Smooth muscle cell (in vitro differentiated cells): ENCODE measurements around the gene ARHGAP6. TPM values are rescaled to one million over a fixed set of nuclear protein-coding genes. Genes with fewer than 3 reads are reported as not detected.

Experiments used
- DNase-seq: peaks from one replicate; lab custom pipeline; 2025; ENCODE audit not compliant: unreplicated experiment; lab: John Stamatoyannopoulos, UW
- H2AFZ ChIP-seq: fragments of 200-600 bp; sonication (generic); 2 replicates; pipeline ENCODE4 v1.6.0; 2016; ENCODE audit warnings: antibody characterized with exemption, low read depth, mild to moderate bottlenecking
- H3F3A ChIP-seq: fragments of 200-600 bp; sonication (generic); 2 replicates; pipeline ENCODE4 v1.6.0; 2017; ENCODE audit warnings: antibody characterized with exemption, low read depth
- H3K27ac ChIP-seq: fragments of 200-600 bp; sonication (generic); 2 replicates; pipeline ENCODE4 v1.5.1; 2016; ENCODE audit warnings: low read depth, mild to moderate bottlenecking
- H3K27me3 ChIP-seq: fragments of 200-600 bp; sonication (generic); 2 replicates; pipeline ENCODE4 v1.6.1; 2016; ENCODE audit warnings: low read depth, mild to moderate bottlenecking
- H3K36me3 ChIP-seq: fragments of 200-600 bp; sonication (generic); 2 replicates; pipeline ENCODE4 v1.5.1; 2016; ENCODE audit warnings: low read depth
- H3K4me1 ChIP-seq: fragments of 200-600 bp; sonication (generic); 2 replicates; pipeline ENCODE4 v1.5.1; 2016; ENCODE audit warnings: low read depth
- H3K4me2 ChIP-seq: fragments of 200-600 bp; sonication (generic); 2 replicates; pipeline ENCODE4 v1.6.0; 2016; ENCODE audit warnings: mild to moderate bottlenecking
- H3K4me3 ChIP-seq: fragments of 200-600 bp; sonication (generic); 2 replicates; pipeline ENCODE4 v1.5.1; 2016; ENCODE audit warnings: mild to moderate bottlenecking
- H3K79me2 ChIP-seq: fragments of 200-600 bp; sonication (generic); 2 replicates; pipeline ENCODE4 v1.6.0; 2016; ENCODE audit warnings: low read depth, mild to moderate bottlenecking
- H3K9ac ChIP-seq: fragments of 200-600 bp; sonication (generic); 2 replicates; pipeline ENCODE4 v1.6.0; 2016; ENCODE audit warnings: low read depth
- H3K9me3 ChIP-seq: fragments of 200-600 bp; sonication (generic); replicated peaks from 2 replicates; pipeline ENCODE4 v1.5.1; 2016; ENCODE audit warnings: low read depth
- H4K20me1 ChIP-seq: fragments of 200-600 bp; sonication (generic); 2 replicates; pipeline ENCODE4 v1.6.0; 2016; ENCODE audit warnings: low read depth
- CTCF ChIP-seq: fragments of 200-600 bp; sonication (generic); IDR thresholded peaks from 2 replicates; pipeline ENCODE4 v1.5.1; 2017; ENCODE audit warnings: borderline replicate concordance, mild to moderate bottlenecking, antibody characterized with exemption; ENCODE audit not compliant: insufficient read depth, poor library complexity, severe bottlenecking
- WGBS: methylation state at CpG from one replicate; pipeline ENCODE4 v1.1.7; 2016; ENCODE audit warnings: low lambda C conversion rate; 5-methylcytosine and 5-hydroxymethylcytosine counted together
- polyA plus RNA-seq: library from polyadenylated mRNA; unstranded; fragments of >200 nt; fragmentation: Nextera tagmentation; extraction: Ambion mirVana; gene quantifications from 2 replicates; pipeline ENCODE4 v1.2.1, GENCODE V29; 2016
- total RNA-seq: library from RNA; depleted of rRNA; stranded (reverse); fragments of >200 nt; gene quantifications from 2 replicates; pipeline ENCODE4 v1.2.3, GENCODE V29; 2014

Gene ARHGAP6
- total and polyA plus RNA-seq, 2 experiments from 2014 or later = 0.55 to 0.90 TPM

GRCh38 chrX:11564546-11564945 lies 101.2 kb downstream of the ARHGAP6 start:
- Histone ChIP-seq H3K9me3 (no peaks in the 10 kb centered on the region), H3K79me2 (no peaks in the 10 kb centered on the region), H3K4me2 (no peak overlapping the region), H4K20me1 (no peaks in the 10 kb centered on the region), H3K36me3 (no peaks in the 10 kb centered on the region), H3K27me3 (no peaks in the 10 kb centered on the region), H3F3A (no peaks in the 10 kb centered on the region), H2AFZ (no peak overlapping the region), H3K4me1 (no peaks in the 10 kb centered on the region), H3K27ac (no peak overlapping the region), H3K4me3 (no peak overlapping the region), H3K9ac (no peak overlapping the region)
- no peak for DNase-seq
- no peak for TF ChIP-seq CTCF
- 61% methylated on average over 1 of the region's 1 CpG for WGBS

- H3K36me3 ChIP-seq = no peaks in the 10 kb centered on the region
- no peak overlapping the region for H2AFZ ChIP-seq
- WGBS = 75% methylated on average over 2 of the region's 2 CpGs
- H3K9ac ChIP-seq = no peak overlapping the region
- no peaks in the 10 kb centered on the region for H3F3A ChIP-seq
- H3K4me3 ChIP-seq = no peak overlapping the region
- no peak overlapping the region for H3K27ac ChIP-seq
- no peak for DNase-seq
- H3K27me3 ChIP-seq = no peaks in the 10 kb centered on the region
- no peak overlapping the region for H3K4me2 ChIP-seq
- H3K79me2 ChIP-seq = no peaks in the 10 kb centered on the region
- no peaks in the 10 kb centered on the region for H4K20me1 ChIP-seq
- peaks cover 5% of the 10 kb centered on the region for H3K9me3 ChIP-seq
- TF ChIP-seq CTCF = no peak
- H3K4me1 ChIP-seq = no peaks in the 10 kb centered on the region
These were observed 103.2 kb downstream of the ARHGAP6 start for GRCh38 chrX:11562570-11562969.

GRCh38 chrX:11558972-11559371 lies 106.7 kb downstream of the ARHGAP6 start:
- TF ChIP-seq CTCF = peak; percentile 17
- Histone ChIP-seq H3K79me2 (no peaks in the 10 kb centered on the region), H3K27me3 (no peaks in the 10 kb centered on the region), H2AFZ (no peak overlapping the region), H3K27ac (no peak overlapping the region), H3K4me2 (no peak overlapping the region), H3K9ac (no peak overlapping the region), H3K9me3 (peaks cover 5% of the 10 kb centered on the region), H3K4me1 (no peaks in the 10 kb centered on the region), H3K4me3 (no peak overlapping the region), H3K36me3 (no peaks in the 10 kb centered on the region), H4K20me1 (no peaks in the 10 kb centered on the region), H3F3A (no peaks in the 10 kb centered on the region)
- DNase-seq = no peak
- WGBS = 88% methylated on average over 4 of the region's 4 CpGs

- Histone ChIP-seq H2AFZ (no peak overlapping the region), H3K4me3 (no peak overlapping the region), H3F3A (no peaks in the 10 kb centered on the region), H3K27me3 (no peaks in the 10 kb centered on the region), H3K4me1 (no peaks in the 10 kb centered on the region), H3K9me3 (peaks cover 5% of the 10 kb centered on the region), H3K4me2 (no peak overlapping the region), H3K27ac (no peak overlapping the region), H3K79me2 (no peaks in the 10 kb centered on the region), H4K20me1 (no peaks in the 10 kb centered on the region), H3K36me3 (no peaks in the 10 kb centered on the region), H3K9ac (no peak overlapping the region)
- WGBS = 17% methylated on average over 2 of the region's 2 CpGs
- TF ChIP-seq CTCF = no peak
- DNase-seq = no peak
These were observed 108.6 kb downstream of the ARHGAP6 start for GRCh38 chrX:11557120-11557519.
